ENCODE data around the gene GLIS2.
A peak's percentile ranks its signal among the peaks of the same experiment; 100 is the strongest.

The GLIS2 gene

DNA sequence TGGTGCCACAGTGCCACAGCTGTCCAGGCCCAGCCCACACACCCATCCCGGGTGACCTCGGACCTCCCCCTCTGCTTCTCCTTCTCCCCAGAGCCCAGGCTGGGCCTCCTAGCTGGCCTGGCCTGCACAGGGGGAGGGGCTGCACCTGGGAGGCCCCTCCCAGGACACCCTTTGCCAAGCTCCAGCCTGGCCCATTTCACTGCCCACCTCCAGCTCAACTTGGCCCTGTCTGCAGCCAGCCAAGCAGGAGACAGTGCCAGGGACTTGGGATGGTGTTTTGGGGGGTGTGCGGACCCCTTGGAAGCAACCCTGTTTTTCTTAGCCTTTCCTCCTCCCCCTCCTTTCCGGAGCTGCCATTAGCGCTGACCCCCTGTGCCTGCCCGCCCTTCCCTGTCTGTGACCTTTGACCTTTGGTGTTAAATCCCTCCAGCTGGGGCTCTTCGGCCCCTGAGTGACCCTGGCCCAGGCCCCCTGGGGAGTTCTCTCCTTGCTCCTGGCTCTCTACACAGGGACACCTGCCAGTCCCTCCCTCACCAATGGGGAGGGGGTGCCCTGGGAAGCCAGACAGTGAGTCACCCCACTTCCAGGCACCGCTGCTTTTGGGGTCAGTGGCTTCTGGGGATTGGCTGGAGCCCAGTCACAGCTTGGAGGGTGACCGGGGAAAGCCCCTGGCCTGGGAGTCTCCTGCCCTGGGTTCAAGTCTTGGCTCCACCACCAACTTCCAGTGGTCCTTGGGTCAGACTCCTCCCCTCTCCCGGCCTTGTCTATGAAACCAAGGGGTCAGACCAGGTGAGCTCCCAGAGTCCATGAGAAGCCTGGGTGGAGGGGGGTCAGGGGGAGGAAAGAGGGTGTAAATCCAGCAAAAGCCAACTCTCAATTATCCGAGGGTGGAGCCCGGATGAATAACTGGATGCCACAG is 1.9 kb downstream of the GLIS2 start:
- DNase-seq = peak; percentile 85
- in situ Hi-C loops (cut with HindIII; ENCODE audit: low pct_ligation_motif_present, low pct_unique_long_range_greater_than_20kb, low sequenced_read_pairs) = no loop called here

DNA sequence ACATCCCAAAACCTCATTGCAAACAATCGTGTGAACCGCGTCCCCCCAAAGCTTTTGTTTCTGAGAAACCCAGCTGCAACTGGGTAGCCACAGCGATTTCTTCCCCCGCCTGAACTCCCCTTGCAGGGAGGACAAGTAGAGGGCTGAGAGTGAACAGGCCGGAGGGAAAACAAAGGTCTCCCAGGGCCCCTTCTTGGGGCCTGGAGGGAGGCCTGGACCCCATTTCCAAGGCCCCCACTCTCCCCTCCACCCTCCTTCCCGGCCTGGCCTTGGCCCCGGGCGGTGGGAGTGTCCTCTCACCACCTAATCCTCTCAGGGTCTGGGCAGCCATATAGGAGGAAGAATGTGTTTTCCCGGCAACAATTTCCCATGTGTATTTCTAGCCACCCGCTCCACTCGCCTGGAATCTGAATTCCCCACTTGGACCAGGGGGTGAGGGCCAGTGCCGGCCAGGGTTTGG is 2.6 kb downstream of the GLIS2 start:
- in situ Hi-C loops (cut with HindIII; ENCODE audit: low pct_ligation_motif_present, low pct_unique_long_range_greater_than_20kb, low sequenced_read_pairs) = no loop called here
- no peak for DNase-seq

DNA sequence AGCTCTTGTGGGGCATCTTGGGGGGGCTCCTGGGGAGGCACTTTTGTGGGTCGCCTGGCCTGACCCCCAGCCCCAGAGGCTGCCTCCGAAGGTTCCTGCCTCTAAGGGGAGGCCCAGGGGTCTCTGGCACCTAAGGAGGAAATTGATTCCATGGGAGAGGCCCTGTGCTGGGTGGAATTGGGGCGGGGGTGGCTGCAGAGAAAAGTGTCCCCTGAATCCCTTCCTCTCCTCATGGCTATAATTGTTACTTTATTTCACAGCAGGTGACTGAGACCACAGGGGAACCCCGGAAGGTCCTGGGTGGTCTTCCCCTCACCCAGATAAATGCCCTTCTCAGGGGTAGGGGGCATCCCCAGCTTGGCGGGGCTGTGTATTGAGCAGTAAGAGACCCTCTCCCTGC is 3.1 kb downstream of the GLIS2 start:
- in situ Hi-C loops (cut with HindIII; ENCODE audit: low pct_ligation_motif_present, low pct_unique_long_range_greater_than_20kb, low sequenced_read_pairs) = no loop called here
- DNase-seq = no peak

DNA sequence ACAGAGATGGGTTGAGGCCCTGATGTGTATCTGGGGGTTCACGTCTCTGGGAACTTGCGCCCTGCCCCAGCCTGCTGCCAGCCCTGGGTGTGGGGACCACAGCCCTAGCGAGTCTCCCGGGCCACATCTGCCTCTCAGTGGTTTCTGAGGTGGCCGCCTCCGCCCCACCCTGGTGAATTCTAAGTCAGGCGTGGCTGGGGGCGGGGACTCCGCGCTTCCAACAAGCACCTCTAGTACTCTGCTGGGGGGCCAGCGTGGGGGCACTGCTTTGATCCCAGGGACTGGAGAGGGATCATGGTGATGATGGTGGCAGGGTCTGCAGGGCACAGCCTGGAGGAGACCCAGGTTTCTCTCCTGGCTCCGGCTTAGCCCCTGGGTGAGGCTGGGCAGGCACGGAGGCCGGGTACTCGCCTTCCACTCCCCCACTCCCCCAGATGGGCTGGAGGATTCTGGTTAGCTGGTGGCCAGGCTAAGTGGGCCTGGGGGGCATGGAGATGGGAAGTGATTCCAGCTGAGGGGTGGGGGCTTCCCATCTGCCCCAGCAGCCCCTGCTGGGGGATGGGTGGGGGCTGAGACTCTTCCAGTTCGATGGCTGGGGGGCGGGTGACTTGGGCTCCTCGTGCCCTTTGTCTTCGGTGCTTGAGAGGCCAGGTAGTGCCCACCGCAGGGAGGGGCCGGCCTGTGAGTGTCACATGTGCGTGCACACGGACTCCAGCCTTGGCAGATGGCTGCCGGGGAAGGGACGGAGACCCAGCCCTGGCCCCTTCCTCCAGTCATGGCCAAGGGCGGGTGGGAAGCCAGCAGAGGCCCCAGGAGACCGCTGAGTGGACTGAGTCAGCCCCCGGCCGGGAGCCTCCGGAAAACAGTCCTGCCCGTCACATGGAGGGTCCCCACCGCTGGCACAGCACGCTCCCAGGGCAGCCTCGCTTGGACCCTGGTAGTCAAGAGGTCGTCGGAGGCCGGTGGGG is 3.9 kb downstream of the GLIS2 start:
- in situ Hi-C loops (cut with HindIII; ENCODE audit: low pct_ligation_motif_present, low pct_unique_long_range_greater_than_20kb, low sequenced_read_pairs) = no loop called here

DNA sequence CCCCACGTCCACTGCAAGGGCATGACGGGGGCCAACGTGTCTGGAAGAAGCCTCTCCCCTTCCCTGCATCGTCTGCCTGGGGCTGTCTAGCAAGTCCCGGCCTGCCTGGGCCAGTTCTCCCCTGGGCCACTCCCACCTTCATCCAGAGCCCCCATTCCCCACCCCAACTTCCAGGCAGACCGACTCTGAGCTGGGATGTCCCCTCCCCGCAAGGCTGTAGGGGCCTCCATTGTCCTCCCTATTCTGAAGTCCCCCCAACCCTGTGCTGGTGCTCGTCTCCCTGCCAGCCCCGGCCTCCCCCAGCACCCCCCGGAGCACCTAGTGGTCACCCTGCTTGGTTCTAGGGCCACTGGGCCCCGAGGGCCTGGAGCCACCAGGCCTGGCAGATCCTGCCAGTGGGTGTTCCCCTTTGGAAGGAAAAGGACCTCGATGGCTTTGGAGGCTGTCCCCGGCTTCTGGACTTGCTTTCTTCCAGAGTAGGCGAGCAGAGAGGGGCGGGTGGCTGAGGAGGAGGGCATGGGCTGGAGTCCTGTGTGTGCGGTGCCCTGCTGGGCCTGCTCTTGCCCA is 4.8 kb downstream of the GLIS2 start:
- no peak for DNase-seq
- in situ Hi-C loops (cut with HindIII; ENCODE audit: low pct_ligation_motif_present, low pct_unique_long_range_greater_than_20kb, low sequenced_read_pairs) = no loop called here

More for the DNA sequence above, 3.9 kb downstream of the GLIS2 start:
- no peak for DNase-seq

DNA sequence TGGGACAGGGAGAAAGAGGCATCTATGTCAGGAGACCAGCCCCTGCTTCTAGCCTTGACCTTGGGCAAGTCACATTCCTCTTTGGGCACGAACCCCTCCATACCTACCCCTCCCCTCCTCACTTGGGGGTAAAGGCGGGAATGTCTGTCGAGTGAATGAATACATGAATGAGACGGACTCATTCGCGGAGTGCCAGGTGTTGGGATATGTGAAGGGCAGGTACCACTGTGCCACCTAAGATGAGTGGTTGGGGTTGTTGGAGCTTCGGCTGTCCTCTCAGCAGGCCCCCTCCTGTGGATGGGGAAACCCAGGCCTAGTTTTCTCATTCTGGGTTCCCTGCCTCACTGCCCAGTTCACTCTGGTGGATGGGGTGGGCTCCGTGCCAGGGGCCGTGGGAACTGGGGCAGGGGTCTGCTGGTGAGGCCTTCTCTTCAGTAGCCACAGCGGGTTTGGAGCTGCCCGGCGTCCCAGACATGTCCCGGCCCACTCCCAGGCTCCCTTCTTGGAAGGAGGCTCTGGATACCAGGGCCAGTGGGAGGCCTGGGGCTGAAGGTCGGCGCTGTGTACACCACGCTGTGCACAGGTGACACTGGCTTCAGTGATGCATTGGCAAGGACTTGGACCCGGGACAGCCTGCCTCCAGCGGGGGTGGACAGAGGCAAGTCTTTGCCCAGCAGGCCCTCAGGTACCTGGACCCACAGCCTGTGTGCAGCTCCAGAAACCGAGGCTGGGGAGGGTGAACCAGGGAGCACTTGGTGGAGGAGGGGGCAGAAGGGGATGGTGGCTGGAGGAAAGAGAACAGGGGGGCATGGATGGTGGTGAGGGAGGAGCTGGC is 5.6 kb downstream of the GLIS2 start:
- no peak for DNase-seq
- in situ Hi-C loops (cut with HindIII; ENCODE audit: low pct_ligation_motif_present, low pct_unique_long_range_greater_than_20kb, low sequenced_read_pairs) = no loop called here

DNA sequence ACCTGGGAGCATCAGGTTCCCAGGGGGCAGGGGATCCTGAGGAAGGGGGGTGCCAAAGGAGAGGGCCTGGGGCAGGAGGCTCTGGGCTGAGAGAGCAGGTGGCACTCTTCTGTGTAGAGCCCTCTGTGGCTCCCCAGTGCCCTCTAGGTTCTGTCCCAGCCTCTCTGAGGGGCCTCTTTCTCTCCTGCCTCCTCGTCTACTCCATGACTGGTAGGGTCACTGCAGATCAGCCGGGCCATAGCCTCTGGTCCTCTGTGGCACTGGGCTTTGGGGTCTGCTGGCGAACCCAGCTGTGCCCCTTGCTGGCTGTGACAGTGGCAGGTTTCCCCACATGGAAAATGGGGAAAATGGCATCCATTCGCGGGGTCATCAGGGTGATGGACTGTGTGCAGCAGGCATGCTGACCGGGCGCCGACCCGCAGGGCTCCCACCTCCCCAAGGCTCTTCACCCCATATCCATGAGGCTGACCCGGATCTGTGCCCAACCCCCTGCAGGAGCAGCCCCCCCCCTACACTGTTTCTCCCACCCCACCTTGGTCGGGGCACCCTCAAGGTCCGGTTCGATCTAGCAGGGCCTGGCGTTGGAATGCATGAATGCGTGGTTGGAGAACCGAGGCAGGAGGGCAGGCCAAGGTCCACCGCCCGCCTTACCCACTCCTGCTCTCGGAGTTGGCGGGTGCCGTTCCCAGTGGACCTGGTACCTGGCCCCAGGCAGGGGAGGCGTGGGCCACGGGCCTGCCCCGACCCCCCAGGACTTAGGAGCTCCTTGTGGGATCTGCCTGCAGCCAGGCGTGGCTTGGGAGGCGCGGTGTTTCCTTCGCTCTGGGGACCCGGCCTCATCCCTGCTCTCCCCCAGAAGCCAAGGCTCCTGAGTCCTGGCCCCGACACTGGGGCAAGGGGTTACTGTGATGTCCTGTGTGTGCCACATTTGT is 6.5 kb downstream of the GLIS2 start:
- in situ Hi-C loops (cut with HindIII; ENCODE audit: low pct_ligation_motif_present, low pct_unique_long_range_greater_than_20kb, low sequenced_read_pairs) = no loop called here
- no peak for DNase-seq

DNA sequence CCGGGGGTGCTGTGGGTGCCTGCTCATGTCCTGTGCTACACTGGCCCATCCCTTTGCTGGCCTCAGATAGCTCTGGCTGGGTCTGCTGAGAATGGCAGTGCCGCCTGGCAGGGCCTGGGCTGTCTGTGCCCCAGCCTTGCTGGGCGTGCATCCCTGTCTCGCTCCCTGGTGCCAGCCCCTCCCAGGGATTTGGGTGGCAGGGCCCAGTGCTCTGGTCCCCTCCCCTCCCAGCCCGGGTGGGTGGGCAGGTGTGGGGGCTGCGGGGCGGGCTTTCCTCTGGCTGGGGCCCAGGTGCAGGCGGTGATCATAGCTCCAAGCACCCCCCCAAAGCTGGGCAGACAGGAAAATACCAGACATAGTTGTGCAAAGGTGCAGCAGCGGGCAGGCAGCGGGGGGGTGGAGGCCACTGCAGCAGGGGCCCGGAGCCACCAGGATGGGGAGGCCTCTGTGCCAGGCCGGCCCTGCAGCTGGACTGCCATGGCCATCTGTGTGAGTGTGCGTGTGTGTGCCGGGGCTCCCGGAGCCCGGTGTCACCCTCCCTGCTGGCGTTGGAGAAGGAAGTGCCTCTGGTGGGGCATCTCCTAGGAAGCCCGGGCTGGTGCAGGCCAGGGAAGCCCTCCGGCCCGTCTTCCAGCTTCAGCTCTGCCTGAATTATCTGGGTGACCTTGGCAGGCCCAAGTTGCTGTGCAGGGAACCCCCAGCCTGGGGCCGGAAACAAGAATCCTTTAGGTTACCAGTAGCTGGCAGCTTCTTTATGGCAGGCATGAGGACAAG is 7.4 kb downstream of the GLIS2 start:
- in situ Hi-C loops (cut with HindIII; ENCODE audit: low pct_ligation_motif_present, low pct_unique_long_range_greater_than_20kb, low sequenced_read_pairs) = no loop called here
- DNase-seq = no peak

DNA sequence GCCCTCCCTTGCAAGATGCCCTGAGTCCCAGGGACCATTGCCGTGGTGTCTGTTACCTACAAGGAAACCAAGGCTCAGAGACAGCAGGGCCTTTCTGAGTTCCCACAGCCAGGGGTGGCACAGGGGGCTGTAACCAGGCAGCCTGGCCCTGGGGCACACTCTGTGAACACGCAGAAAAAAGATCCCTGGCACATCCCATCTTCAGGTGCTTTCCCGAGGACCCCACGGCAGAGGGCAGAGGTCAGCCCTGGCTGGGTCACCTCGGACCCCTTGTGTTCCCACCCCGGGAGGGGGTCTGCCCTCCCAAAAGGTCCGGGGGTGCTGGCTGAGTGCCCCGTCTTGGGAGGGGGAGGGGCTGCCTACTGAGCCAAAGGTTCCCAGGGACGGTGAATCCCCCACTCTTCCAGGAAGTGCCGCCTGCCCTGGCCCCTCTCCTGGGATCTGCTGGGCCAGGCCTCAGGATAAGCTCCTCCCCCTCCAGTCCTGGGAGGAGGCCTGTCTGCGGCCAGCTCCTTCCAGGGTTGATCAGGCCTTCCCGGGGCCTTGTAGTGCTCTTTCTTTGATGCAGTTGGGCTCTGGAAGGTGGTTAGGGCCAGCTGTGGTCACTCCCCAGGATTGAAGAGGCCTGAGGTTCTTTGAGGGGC is 8.1 kb downstream of the GLIS2 start:
- peak; percentile 35 for DNase-seq

DNA sequence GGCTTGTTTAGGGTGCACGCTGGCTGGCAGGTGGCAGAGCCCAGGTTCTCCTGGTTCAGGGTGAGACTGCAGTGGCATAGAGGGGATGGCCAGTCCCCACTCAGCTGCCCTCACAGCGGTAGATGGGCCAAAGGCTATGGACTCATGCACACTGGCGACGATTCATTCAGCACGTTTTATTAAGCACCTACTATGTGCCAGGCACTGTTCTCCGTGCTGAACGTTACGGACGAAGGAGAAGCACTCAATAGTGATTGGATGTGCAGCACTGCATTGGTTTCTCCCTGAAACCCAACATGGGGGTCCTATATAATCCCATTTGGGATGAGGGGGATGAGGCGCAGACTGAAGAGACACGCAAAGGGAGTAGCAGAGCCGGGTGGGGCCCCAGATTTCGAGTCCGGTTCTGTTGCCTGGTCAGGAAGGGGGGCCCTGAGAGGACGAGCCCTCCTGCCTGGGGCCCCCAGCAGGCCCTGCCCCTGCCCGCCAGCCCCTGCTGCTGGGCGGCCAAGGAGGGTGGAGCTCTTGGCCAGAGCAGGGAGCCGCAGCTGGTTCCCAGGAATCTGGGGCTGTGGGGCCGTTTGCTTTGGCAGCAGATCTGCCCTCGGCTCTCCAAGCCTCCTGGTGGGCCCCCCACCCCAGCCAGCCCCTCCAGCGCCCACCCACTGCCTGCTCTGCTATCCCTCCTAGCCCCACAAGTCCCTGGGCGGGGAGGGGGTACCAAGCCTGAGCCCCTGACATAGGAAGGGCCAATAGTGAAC is 8.8 kb downstream of the GLIS2 start:
- in situ Hi-C loops (cut with HindIII; ENCODE audit: low pct_ligation_motif_present, low pct_unique_long_range_greater_than_20kb, low sequenced_read_pairs) = no loop called here
- no peak for DNase-seq

More for the DNA sequence above, 8.1 kb downstream of the GLIS2 start:
- in situ Hi-C loops (cut with HindIII; ENCODE audit: low pct_ligation_motif_present, low pct_unique_long_range_greater_than_20kb, low sequenced_read_pairs) = no loop called here

DNA sequence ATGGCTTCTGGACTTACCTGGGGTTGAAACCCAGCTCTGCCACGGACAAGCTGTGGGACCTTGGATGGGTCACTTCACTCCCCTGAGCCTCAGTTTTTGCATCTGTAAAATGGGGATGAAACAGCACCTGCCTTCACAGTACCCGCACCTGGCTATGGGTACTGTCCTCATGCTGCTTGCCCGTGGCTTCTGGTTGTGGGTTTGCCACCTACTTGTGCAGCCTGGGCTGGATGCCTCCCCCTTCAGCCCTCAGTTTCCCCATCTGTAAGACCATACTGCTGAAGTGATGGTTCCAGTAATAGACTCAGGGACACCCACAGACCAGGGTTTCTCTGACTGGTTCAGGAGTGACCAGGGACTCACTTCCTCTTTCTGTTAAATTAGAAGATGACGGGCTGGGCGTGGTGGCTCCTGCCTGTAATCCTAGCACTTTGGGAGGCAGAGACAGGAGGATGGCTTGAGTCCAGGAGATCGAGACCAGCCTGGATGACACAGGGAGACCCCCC is 9.4 kb downstream of the GLIS2 start:
- in situ Hi-C loops (cut with HindIII; ENCODE audit: low pct_ligation_motif_present, low pct_unique_long_range_greater_than_20kb, low sequenced_read_pairs) = no loop called here
- no peak for DNase-seq

DNA sequence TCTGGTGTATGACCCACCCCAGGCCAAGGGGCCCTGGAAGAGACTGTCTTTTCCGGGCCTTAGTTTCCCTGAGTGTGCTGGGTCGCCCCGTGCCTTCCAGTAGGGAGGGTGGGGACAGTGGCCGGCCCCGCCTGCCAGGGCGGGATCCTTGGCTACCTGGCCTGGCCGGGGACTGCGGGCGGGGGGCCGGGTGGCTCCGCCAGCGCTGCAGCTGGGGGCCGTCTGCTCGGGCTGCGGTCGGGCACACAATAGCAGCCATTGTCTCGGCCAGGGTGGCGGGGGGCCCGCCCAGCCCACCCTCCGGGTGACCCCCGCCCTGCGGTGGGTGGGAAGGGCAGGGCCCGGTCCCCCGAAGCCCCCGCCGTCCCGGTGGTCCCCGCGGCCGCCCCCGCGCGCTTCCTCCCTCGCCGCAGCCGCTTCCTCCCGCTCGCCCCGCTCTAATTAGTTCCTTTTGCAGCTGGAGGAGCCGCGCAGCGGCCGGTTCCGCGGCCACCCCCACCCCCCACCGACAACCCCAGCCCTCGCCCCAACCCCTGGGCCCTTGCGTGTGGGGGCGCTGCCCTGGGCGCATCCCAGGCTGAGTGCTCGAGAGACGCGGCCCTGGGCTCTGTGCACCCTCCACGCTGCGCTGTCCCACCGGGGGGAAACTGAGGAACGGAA is 11.6 kb downstream of the GLIS2 start:
- in situ Hi-C loops (cut with HindIII; ENCODE audit: low pct_ligation_motif_present, low pct_unique_long_range_greater_than_20kb, low sequenced_read_pairs) = no loop called here

DNA sequence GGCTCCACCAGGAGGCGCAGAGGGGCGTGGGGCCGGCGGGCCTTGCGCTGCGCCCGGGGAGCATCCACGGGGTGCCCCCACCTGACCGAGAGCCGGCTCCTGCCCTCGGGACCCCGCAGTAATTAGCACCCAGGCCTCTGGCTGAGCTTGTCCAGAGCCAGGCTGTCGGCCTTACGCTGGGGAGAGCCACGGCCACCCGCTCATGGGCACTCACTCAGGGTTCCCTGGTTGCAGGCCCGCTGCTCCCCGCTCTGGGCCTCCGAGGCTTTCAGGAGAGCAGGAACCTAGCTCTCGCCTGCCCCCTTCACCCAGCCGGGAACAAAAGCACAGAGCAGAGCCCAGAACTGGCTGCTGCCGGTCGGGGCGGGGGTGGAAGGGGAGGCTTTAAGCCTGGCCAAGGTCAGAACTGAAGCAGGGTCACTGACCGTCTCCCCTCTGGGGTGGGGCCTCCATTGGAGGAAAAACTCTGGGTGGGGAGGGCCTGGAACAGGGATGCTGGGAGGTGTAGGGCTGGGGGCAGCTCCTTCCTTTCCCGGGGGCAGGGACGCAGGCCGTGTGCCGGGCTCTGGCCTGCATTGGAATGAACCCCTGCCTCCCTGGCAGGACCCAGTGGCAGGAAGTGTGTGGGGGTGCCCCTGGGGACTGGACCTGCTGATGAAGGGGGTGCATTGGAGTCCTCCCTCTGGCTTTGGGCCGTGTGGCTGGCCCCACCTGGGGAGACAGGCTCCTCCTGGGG is 12.3 kb downstream of the GLIS2 start:
- no peak for DNase-seq
- in situ Hi-C loops (cut with HindIII; ENCODE audit: low pct_ligation_motif_present, low pct_unique_long_range_greater_than_20kb, low sequenced_read_pairs) = no loop called here

More for the DNA sequence above, 11.6 kb downstream of the GLIS2 start:
- no peak for DNase-seq
